GM18868 (cell line): Measurements from ENCODE around the gene LTV1.
"Not testable (repeated sequence)": the region's sequence is repeated elsewhere in the genome, so short reads cannot be mapped to it uniquely, and the experiment has no call there.

Experiments used
- ATAC-seq: cut with Tn5 transposase; IDR thresholded peaks from one replicate; pipeline ENCODE4 v1.9.1; 2021; ENCODE audit warnings: mild to moderate bottlenecking, moderate library complexity; ENCODE audit not compliant: unreplicated experiment

LTV1 gene

GRCh38 chr6:143842902-143843676, at the start of gene LTV1:
Gene LTV1 (plus strand): TSS chr6:143843338. CDS start chr6:143843478, 140 bp downstream.
- ATAC-seq, result peak; percentile 100

GRCh38 chr6:143796551-143796950, 46.6 kb upstream of the LTV1 start:
- ATAC-seq, result not testable (repeated sequence)

GRCh38 chr6:143798487-143798886, 44.7 kb upstream of the LTV1 start:
- ATAC-seq, result not testable (repeated sequence)

GRCh38 chr6:143802833-143803565, 40.1 kb upstream of the LTV1 start:
- ATAC-seq, result no peak

- ATAC-seq, result no peak
Observed at GRCh38 chr6:143803769-143804568, 39.2 kb upstream of the LTV1 start.

- no peak for ATAC-seq
Observed at GRCh38 chr6:143804835-143805239, 38.3 kb upstream of the LTV1 start.

GRCh38 chr6:143806282-143807102, 36.6 kb upstream of the LTV1 start:
- no peak for ATAC-seq

GRCh38 chr6:143807103-143807772, 35.9 kb upstream of the LTV1 start:
- ATAC-seq, result no peak

- ATAC-seq, result no peak
Observed at GRCh38 chr6:143810745-143811144, 32.4 kb upstream of the LTV1 start.

- ATAC-seq, result no peak
Observed at GRCh38 chr6:143811501-143812157, 31.5 kb upstream of the LTV1 start.

GRCh38 chr6:143817621-143818020, 25.5 kb upstream of the LTV1 start:
- ATAC-seq, result no peak

GRCh38 chr6:143821359-143821758, 21.8 kb upstream of the LTV1 start:
- ATAC-seq, result no peak

- ATAC-seq, result no peak
Observed at GRCh38 chr6:143822584-143823024, 20.5 kb upstream of the LTV1 start.

- ATAC-seq, result no peak
Observed at GRCh38 chr6:143823548-143823947, 19.6 kb upstream of the LTV1 start.

GRCh38 chr6:143828572-143828971, 14.6 kb upstream of the LTV1 start:
- no peak for ATAC-seq

GRCh38 chr6:143836150-143836549, 7.0 kb upstream of the LTV1 start:
- ATAC-seq, result no peak

GRCh38 chr6:143838395-143838794, 4.7 kb upstream of the LTV1 start:
- no peak for ATAC-seq

GRCh38 chr6:143839196-143839595, 3.9 kb upstream of the LTV1 start:
- no peak for ATAC-seq

GRCh38 chr6:143840595-143841265, 2.4 kb upstream of the LTV1 start:
- ATAC-seq, result no peak
